Globus pallidus (tissue), 1 donor: ENCODE measurements around the gene BICD1.
"Not testable (repeated sequence)": the region's sequence is repeated elsewhere in the genome, so short reads cannot be mapped to it uniquely, and the experiment has no call there.

ENCODE experiments used
- DNase-seq: peaks from one replicate; pipeline ENCODE4 v3.0.0-alpha.2; 2015; ENCODE audit warnings: low spot score

Gene BICD1

DNA sequence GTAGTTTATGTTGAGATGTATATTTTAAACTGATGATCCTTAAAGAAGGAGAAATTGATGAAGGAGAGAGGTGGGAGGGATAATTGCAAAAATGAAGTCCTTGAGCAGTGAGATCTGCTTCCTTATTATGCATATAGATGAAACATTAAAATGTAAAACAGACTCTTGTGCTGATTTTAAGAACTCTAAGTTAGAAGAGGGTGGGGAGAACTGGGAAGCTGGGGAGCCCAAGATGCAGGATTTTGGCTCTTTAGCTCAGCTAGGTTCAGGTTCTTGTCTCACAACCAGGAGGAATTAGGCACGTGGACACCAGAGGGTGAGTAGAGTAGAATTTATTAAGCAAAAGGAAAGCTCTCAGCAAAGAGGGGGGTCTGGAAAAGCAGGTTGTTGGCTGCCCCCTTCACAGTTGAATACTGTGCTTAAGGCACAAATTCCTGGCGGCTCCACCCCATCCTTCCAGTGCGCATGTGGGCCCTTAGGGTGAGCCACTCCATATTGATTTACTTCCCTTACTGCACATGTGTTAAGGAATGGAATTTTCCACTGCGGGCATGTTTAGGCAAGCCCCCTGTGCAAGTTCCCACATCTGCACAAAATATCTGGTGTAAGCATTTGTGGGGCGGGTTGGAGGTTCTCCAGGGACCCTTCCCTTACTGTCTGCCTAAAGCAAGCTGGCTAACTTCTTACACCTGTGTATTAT lies 141.9 kb downstream of the BICD1 start:
- DNase-seq: no peak

DNA sequence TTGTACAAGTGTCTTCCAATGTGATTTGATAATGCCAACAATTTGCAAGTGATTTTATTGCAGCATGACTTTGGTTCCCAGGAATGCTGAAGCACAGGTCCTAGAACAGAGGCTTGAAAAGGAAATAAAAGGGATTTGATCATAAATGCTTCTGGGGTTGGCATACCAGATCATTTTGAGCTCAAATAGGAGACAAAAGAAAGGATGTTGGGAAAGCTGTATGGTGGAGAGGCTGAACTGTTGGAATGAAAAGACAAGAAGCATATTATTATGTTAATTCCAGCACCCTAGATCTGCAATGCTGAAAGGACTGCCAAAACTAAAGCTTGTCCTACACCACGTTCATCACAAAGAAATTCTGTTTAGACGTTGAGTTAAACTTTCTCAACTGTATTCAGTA lies 143.1 kb downstream of the BICD1 start:
- DNase-seq: no peak

GRCh38 chr12:32252199-32253073 lies 145.8 kb downstream of the BICD1 start:
- no peak for DNase-seq

DNA sequence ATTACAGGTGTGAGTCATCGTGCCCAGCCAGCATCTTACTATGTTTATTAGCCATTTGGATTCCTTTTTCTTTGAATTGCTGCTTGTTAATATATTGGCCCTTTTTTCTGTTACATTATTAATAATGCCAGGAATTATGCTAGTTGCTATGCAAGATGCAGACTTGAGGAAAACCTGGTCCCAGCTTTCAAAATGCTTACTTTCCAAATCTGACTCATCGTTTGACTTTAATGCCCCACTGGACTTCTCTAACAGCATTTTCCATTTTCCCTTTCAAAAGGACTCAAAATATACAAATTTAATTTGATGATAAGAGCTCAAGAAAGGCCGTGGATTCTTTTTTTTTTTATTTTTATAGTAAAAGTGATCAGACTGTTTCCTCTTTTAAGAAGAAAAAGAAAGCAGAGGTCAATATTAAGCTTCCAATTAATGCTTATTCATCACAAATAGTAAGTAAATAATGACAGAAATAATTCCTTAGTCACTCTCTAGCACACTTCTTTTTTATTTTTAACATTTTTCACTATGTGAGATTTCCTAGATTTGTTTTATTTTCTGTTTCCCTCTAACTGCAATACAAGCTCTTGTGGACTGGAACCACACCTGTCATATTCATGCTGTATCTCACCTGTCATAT lies 146.6 kb downstream of the BICD1 start:
- DNase-seq: no peak

DNA sequence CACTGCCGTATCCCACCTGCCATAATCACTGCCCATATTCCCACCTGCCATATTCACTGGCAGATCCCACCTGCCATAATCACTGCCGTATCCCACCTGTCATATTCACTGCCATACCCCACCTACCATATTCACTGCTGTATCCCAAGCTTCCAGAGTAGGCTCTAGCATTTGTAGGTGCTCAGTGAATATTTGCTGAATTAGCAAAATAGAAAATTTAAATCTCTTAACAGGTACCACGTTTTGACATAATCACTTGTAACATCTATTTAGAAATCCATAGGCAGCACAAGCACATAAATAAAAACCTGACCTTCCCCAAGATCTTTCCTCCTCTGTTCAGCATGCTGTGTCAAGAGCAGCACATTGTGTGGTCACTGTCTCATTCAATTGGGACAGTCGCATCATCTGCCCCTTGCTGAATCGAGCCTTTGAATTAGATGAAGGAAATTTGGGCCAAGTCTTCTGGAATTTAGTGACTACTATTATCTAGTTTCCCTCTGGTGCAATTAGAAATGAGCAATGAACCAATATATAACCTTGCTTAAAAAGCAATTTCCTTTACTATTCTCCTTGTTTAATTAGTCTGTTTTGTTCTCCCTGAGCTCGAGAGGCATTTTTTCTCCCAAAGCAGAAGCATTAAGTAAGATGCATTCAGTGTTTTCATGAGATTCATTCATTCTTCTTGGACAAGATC lies 147.8 kb downstream of the BICD1 start:
- DNase-seq: no peak

- DNase-seq: no peak
Measured at GRCh38 chr12:32255588-32255987, 148.9 kb downstream of the BICD1 start.

DNA sequence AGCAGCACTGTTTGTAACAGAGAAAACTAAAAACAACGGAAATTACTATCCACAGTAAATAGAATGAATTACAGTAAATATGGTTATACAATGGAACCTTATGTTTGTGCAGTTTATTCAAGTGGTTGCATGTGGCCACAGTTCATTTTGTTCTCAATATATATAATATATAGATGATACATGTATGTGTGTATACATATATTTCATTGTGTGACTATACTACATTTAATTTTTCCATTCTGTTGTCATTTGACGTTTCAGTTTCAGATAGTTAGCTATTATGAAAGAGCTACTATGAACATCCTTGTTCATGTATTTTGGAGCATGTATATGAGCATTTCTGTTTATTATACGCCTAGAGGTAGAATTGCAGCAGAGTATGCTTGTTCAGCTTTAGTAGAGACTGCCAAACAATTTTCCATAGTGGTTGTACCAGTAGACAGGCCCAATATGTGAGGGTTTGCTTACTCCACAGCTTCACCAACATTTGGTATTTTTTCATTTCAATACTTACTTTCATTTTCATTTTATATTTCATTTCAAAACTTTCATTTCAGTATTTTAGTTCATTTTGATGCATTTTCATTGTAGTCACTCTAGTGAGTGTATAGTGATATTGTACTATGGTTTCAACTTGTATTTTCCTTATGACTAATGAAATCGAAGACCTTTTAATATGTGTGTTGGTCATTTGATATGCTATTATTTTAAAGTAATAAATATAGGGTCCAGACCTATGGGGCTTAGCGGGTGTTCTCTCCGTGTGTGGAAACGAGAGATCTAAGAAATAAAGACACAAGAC lies 151.2 kb downstream of the BICD1 start:
- no peak for DNase-seq

DNA sequence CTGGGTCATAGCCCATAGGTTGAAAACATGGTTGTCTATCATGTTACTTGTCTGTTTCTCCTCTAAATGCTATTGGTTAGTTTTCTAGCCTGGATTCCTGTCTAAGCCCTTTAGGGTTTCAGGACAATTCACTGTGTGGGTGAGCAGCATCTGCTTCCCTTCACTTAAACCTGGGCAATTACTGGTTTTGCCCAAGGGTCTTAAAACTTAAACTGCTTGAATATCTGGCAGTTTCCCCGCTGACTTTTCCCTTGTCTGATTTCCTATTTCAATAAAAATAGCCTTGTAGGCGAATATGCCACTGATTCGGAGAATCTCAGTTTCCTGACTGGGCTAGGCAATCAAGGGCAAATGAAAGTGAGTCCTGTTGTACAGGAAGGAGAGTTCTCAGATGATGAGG lies 154.0 kb downstream of the BICD1 start:
- no peak for DNase-seq

GRCh38 chr12:32261638-32262037 lies 155.0 kb downstream of the BICD1 start:
- DNase-seq: no peak

DNA sequence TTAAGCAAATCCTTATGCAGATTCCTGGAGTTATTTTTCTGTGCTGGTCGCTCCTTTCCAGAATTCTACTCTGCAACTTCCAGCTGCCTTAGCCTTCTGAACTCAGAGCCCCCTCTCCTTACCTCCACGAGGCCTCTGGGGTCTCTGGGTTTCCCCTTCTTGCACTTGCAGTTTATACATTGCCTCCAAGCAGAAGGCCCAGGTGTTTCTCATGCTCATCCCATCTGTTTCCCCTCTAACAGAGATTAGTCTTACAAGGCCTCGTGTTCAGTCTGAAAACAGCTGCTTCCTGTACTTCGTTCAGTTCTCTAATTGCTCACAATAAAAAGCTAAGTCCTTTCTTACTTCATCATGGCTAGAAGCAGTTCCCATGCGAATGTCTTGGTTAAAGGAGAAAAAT lies 158.3 kb downstream of the BICD1 start:
- no peak for DNase-seq

DNA sequence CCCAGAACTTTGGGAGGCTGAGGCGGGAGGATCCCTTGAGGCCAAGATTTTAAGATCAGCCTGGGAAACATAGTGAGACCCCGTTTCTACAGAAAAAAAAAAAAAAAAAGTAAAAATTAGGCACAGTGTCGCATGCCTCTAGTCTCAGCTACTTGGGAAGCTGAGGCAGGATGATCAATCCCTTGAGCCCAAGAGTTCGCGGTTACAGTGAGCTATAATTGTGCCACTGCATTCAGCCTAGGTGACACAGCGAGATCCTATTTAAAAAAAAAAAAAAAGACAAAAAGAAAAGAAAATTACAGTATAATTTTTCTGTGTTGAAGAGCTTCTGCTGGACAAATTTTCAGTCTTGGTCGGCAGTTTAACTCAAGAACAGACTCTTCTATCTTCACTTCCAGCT lies 158.8 kb downstream of the BICD1 start:
- DNase-seq: no peak

GRCh38 chr12:32265951-32266350 lies 159.3 kb downstream of the BICD1 start:
- no peak for DNase-seq

GRCh38 chr12:32266756-32267155 lies 160.1 kb downstream of the BICD1 start:
- no peak for DNase-seq

GRCh38 chr12:32270818-32271710 lies 164.4 kb downstream of the BICD1 start:
- DNase-seq: peak; percentile 63

DNA sequence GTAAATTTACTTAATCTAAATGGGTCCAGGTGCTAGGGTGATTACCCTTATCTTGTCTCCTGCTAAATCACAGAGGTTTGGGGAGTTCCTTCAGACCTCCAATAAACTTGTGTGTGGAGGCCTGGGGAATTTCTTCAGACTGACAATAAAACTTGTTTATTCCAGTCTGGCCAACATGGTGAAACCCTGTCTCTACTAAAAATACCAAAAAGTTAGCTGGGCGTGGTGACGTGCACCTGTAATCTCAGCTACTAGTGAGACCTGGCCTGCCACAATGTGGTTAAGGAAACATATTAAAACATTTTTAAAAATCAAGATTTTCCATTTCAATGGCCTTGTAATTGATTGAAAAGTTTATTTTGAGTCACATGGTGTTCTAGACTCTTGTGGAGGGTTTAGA lies 165.8 kb downstream of the BICD1 start:
- DNase-seq: no peak

GRCh38 chr12:32273063-32273522 lies 166.4 kb downstream of the BICD1 start:
- DNase-seq: no peak

DNA sequence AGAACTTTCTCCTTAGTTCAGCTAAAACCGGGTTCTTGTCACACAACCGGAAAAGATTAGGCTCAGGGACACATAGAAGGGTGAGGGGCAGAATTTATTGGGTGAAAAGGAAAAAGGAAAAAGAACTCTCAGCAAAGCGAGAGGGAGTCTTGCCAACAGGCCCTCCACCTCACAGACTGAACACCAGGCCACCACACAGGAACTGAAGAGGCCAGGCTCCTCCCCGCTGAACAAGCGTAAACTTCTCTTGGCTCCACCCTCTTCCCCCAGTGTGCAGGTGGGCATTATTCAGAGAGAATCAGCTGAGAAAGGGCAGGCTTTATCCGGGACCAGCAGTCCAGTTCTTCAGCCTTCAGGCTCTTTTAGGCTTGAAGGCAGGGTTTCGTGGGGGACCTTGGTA lies 167.1 kb downstream of the BICD1 start:
- no peak for DNase-seq

DNA sequence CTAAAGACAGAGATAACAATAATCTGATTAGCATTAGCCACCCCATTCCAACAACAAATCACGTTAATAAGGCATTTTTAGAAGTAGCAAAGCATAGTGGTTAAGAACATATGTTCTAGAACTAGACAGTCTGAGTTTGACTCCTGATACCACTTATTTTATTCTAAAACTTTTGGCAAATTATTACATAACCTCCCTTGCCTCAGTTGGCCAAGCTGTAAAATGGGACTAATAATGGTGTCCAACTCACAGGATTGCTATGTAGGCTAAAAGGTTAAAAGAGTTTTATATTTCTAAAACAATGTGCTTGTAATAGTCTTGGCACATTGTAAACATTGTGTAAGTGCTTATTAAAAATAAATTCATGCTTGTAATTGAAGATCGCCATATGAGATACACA lies 168.0 kb downstream of the BICD1 start:
- no peak for DNase-seq

- not testable (repeated sequence) for DNase-seq
Measured at GRCh38 chr12:32275520-32275919, 168.9 kb downstream of the BICD1 start.

DNA sequence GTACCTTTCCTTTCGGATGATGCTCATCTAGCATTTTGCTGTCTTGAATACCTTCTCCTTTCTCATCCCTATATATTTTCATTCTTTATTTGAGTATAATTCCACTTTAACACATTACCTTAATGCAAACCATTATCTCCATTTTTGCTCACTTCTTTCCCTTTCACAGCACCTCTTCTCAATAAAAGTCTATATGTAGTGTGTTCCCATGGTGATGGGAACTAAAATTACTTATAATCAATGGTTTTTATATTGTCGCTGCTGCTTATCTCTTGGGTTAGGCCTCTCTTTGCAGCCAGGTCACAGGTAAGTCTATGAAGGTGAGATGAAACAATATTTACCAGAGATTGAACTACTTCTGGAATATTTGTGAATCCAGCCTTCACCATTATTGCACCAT lies 171.1 kb downstream of the BICD1 start:
- no peak for DNase-seq
